HFFc6 (cell line): Measurements from ENCODE around the gene ATP11A. TPM values are rescaled to one million over a fixed set of nuclear protein-coding genes. Genes with fewer than 3 reads are reported as not detected.

Experiments
- DNase-seq: peaks from one replicate; pipeline ENCODE4 v3.0.0-alpha.2; 2018
- H3K27ac Mint-ChIP-seq: 2 replicates; pipeline ENCODE4 v1.8.0; 2020; ENCODE audit warnings: mild to moderate bottlenecking, mixed read lengths
- H3K27me3 Mint-ChIP-seq: 2 replicates; pipeline ENCODE4 v1.8.0; 2021; ENCODE audit warnings: mild to moderate bottlenecking, moderate library complexity, mixed read lengths; ENCODE audit not compliant: insufficient read depth
- H3K36me3 Mint-ChIP-seq: 2 replicates; pipeline ENCODE4 v1.8.0; 2021; ENCODE audit warnings: low read depth, mixed read lengths
- H3K4me1 Mint-ChIP-seq: 2 replicates; pipeline ENCODE4 v1.8.0; 2020; ENCODE audit warnings: low read depth, mixed read lengths
- H3K4me3 Mint-ChIP-seq: 2 replicates; pipeline ENCODE4 v1.8.0; 2020; ENCODE audit warnings: mild to moderate bottlenecking, moderate library complexity, mixed read lengths
- H3K9me3 Mint-ChIP-seq: 2 replicates; pipeline ENCODE4 v1.8.0; 2020; ENCODE audit warnings: mild to moderate bottlenecking, mixed read lengths
- CTCF ChIP-seq: fragments of 200-600 bp; sonication (generic); IDR thresholded peaks from 2 replicates; pipeline ENCODE4 v1.5.0; 2021; ENCODE audit warnings: antibody characterized with exemption, mild to moderate bottlenecking
- total RNA-seq, 6 experiments: library from RNA; stranded (reverse); fragmentation: NEBNext Ultra II Directional; extraction: Animal tissue kit (Norgen Biotek cat#: 25700); gene quantifications; 2 replicates in 1 of 6; 3 replicates in 5 of 6; pipeline ENCODE4 v1.2.3, GENCODE V29; 2021

The ATP11A gene
- total RNA-seq, 6 experiments from 2014 or later = 4.3 to 29.9 (median 6.5) TPM

- Mint-ChIP-seq H3K4me3 (no peak overlapping the region), H3K27me3 (peaks cover 52% of the 10 kb centered on the region), H3K36me3 (no peaks in the 10 kb centered on the region), H3K27ac (no peak overlapping the region), H3K4me1 (no peaks in the 10 kb centered on the region), H3K9me3 (peaks cover 4% of the 10 kb centered on the region; the same call in 1 of the 2 replicates)
- DNase-seq = no peak
- TF ChIP-seq CTCF = no peak
These were observed 221.5 kb downstream of the ATP11A start for GRCh38 chr13:112911285-112911701.

GRCh38 chr13:112911883-112912282 lies 222.0 kb downstream of the ATP11A start:
- H3K27ac Mint-ChIP-seq = no peak overlapping the region
- no peaks in the 10 kb centered on the region for H3K36me3 Mint-ChIP-seq
- H3K27me3 Mint-ChIP-seq = peaks cover 52% of the 10 kb centered on the region
- DNase-seq = no peak
- no peak overlapping the region for H3K4me3 Mint-ChIP-seq
- H3K9me3 Mint-ChIP-seq = no peaks in the 10 kb centered on the region
- no peak for TF ChIP-seq CTCF
- no peaks in the 10 kb centered on the region for H3K4me1 Mint-ChIP-seq

- Mint-ChIP-seq H3K27me3 (peaks cover 44% of the 10 kb centered on the region), H3K36me3 (no peaks in the 10 kb centered on the region), H3K4me1 (no peaks in the 10 kb centered on the region), H3K4me3 (no peak overlapping the region), H3K9me3 (no peaks in the 10 kb centered on the region), H3K27ac (no peak overlapping the region)
- no peak for DNase-seq
- TF ChIP-seq CTCF = no peak
These were observed 223.0 kb downstream of the ATP11A start for GRCh38 chr13:112912726-112913440.

- Mint-ChIP-seq H3K27me3 (peaks cover 29% of the 10 kb centered on the region), H3K4me3 (no peak overlapping the region), H3K36me3 (no peaks in the 10 kb centered on the region), H3K27ac (no peak overlapping the region), H3K9me3 (no peaks in the 10 kb centered on the region), H3K4me1 (no peaks in the 10 kb centered on the region)
- DNase-seq = no peak
- no peak for TF ChIP-seq CTCF
These were observed 226.5 kb downstream of the ATP11A start for GRCh38 chr13:112916296-112916695.

- Mint-ChIP-seq H3K4me3 (no peak overlapping the region), H3K4me1 (no peaks in the 10 kb centered on the region), H3K27me3 (peaks cover 30% of the 10 kb centered on the region), H3K9me3 (no peaks in the 10 kb centered on the region), H3K36me3 (no peaks in the 10 kb centered on the region), H3K27ac (no peak overlapping the region)
- no peak for TF ChIP-seq CTCF
- no peak for DNase-seq
These were observed 227.3 kb downstream of the ATP11A start for GRCh38 chr13:112917056-112917664.
